Type B pancreatic cell (in vitro differentiated cells): ENCODE measurements around the gene MAP3K8. TPM values are rescaled to one million over a fixed set of nuclear protein-coding genes. Genes with fewer than 3 reads are reported as not detected.

Experiments
- DNase-seq: peaks from one replicate; pipeline ENCODE4 v3.0.0; 2021; ENCODE audit warnings: mixed read lengths; ENCODE audit not compliant: unreplicated experiment; ENCODE audit errors: extremely low spot score
- H3K27ac Mint-ChIP-seq: 2 replicates; pipeline ENCODE4 v1.8.0; 2021; ENCODE audit warnings: mild to moderate bottlenecking, mixed read lengths
- H3K27me3 Mint-ChIP-seq: 2 replicates; pipeline ENCODE4 v1.8.0; 2021; ENCODE audit warnings: mixed read lengths
- H3K36me3 Mint-ChIP-seq: 2 replicates; pipeline ENCODE4 v1.8.0; 2021; ENCODE audit warnings: mixed read lengths
- H3K4me1 Mint-ChIP-seq: one replicate; pipeline ENCODE4 v1.8.0; 2021; ENCODE audit warnings: mixed read lengths; ENCODE audit not compliant: unreplicated experiment
- H3K4me3 Mint-ChIP-seq: 2 replicates; pipeline ENCODE4 v1.8.0; 2021; ENCODE audit warnings: mild to moderate bottlenecking, mixed read lengths
- H3K9me3 Mint-ChIP-seq: 2 replicates; pipeline ENCODE4 v1.8.0; 2021; ENCODE audit warnings: mixed read lengths
- CTCF ChIP-seq: fragments of 200-600 bp; sonication (generic); conservative IDR thresholded peaks from 2 replicates; pipeline ENCODE4 v1.5.0; 2021; ENCODE audit warnings: antibody characterized with exemption, mild to moderate bottlenecking
- total RNA-seq: library from RNA; stranded (reverse); gene quantifications from 2 replicates; pipeline ENCODE4 v1.2.1, GENCODE V29; 2021; ENCODE audit warnings: low replicate concordance

The MAP3K8 gene
- total RNA-seq, 1 donor from 2014 or later = 22.6 TPM

GRCh38 chr10:30500963-30501504, 67.0 kb downstream of the MAP3K8 start:
- H3K36me3 Mint-ChIP-seq = no peaks in the 10 kb centered on the region

GRCh38 chr10:30502266-30503060, 68.5 kb downstream of the MAP3K8 start:
- Mint-ChIP-seq H3K9me3 (peaks cover 7% of the 10 kb centered on the region), H3K4me1 (no peaks in the 10 kb centered on the region), H3K36me3 (no peaks in the 10 kb centered on the region), H3K27me3 (no peaks in the 10 kb centered on the region), H3K4me3 (no peak overlapping the region), H3K27ac (no peak overlapping the region)
- no peak for TF ChIP-seq CTCF
- DNase-seq = no peak

More at GRCh38 chr10:30500963-30501504, 67.0 kb downstream of the MAP3K8 start:
- H3K4me3 Mint-ChIP-seq = no peak overlapping the region
- H3K27me3 Mint-ChIP-seq = no peaks in the 10 kb centered on the region
- no peaks in the 10 kb centered on the region for H3K4me1 Mint-ChIP-seq
- DNase-seq = no peak
- H3K9me3 Mint-ChIP-seq = peaks cover 7% of the 10 kb centered on the region
- H3K27ac Mint-ChIP-seq = no peak overlapping the region
- TF ChIP-seq CTCF = no peak

GRCh38 chr10:30503700-30504266, 69.8 kb downstream of the MAP3K8 start:
- Mint-ChIP-seq H3K27ac (no peak overlapping the region), H3K9me3 (peaks cover 7% of the 10 kb centered on the region), H3K27me3 (no peaks in the 10 kb centered on the region), H3K4me1 (no peaks in the 10 kb centered on the region), H3K4me3 (no peak overlapping the region), H3K36me3 (no peaks in the 10 kb centered on the region)
- DNase-seq = no peak
- TF ChIP-seq CTCF = no peak

DNA sequence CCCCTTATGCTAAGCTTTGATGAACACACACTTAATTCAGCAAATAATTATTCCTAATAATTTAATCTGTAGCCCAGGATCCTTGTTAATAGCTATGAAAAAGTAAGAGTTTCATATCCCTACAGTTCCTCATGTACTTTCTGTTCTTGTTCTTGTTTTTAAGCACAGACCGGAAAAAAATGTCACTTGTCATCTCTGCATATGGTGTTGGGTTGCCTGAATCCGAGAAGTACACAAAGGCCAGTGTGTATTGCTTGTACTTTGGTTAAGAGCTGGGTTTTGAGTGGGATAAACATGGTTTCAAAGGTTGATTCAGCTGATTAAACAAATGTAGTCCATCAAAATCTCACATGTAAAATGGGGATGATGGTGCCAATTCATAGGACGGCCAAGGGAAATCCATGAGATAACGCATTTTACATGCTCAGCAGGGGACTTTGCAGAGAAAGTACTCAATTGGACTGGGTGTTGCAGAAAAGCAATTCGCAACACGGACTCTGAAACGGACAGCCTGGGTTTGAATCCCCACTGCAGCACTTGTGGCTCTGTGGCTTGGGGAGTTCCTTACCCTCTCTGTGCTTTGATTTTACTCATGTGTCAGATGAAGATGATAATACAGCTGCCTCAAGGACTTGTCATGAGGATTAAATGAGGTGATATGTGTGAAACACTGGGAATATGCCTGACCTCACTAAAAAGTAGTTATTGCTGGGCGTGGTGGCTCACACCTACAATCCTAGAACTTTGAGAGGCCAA, 71.7 kb downstream of the MAP3K8 start:
- H3K9me3 Mint-ChIP-seq = peaks cover 7% of the 10 kb centered on the region
- no peak for DNase-seq
- no peaks in the 10 kb centered on the region for H3K27me3 Mint-ChIP-seq
- no peak overlapping the region for H3K4me3 Mint-ChIP-seq
- TF ChIP-seq CTCF = no peak
- H3K4me1 Mint-ChIP-seq = no peaks in the 10 kb centered on the region
- no peaks in the 10 kb centered on the region for H3K36me3 Mint-ChIP-seq
- H3K27ac Mint-ChIP-seq = no peak overlapping the region

DNA sequence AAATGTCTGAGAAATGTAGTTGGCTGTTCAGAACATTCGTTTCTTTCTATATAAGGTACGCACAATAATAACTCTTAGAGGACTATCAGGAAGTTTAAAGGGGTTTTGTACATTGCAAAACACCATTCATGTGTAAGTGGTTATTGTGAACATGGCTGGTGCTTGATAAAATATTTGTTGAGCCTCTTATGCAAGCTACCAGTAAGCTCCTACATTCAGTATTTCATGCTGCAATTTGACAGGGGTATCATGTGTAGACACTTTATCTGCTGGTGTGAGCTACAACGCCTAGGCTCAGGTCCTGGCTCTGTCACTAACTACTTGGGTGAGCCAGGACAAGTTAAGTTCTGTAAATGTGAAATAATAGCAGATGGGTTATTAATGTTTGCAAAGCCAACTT, 75.5 kb downstream of the MAP3K8 start:
- TF ChIP-seq CTCF = no peak
- H3K9me3 Mint-ChIP-seq = no peaks in the 10 kb centered on the region

More for the DNA sequence above, 75.5 kb downstream of the MAP3K8 start:
- DNase-seq = no peak
- H3K27ac Mint-ChIP-seq = no peak overlapping the region
- no peaks in the 10 kb centered on the region for H3K36me3 Mint-ChIP-seq
- no peak overlapping the region for H3K4me3 Mint-ChIP-seq
- no peaks in the 10 kb centered on the region for H3K4me1 Mint-ChIP-seq
- no peaks in the 10 kb centered on the region for H3K27me3 Mint-ChIP-seq
